Nephron progenitor cell (in vitro differentiated cells): ENCODE measurements around the gene KCNK3.

Source experiments
- DNase-seq: peaks from one replicate; pipeline ENCODE4 v3.0.0; 2021
- H3K27ac Mint-ChIP-seq: 2 replicates; pipeline ENCODE4 v1.8.0; 2021; ENCODE audit warnings: mild to moderate bottlenecking, moderate library complexity, mixed read lengths
- H3K27me3 Mint-ChIP-seq: 2 replicates; pipeline ENCODE4 v1.8.0; 2021; ENCODE audit warnings: mild to moderate bottlenecking, low read depth, mixed read lengths; ENCODE audit not compliant: poor library complexity
- H3K36me3 Mint-ChIP-seq: 2 replicates; pipeline ENCODE4 v1.8.0; 2021; ENCODE audit warnings: low read depth, mixed read lengths
- H3K4me1 Mint-ChIP-seq: 2 replicates; pipeline ENCODE4 v1.8.0; 2021; ENCODE audit warnings: mixed read lengths
- H3K4me3 Mint-ChIP-seq: 2 replicates; pipeline ENCODE4 v1.8.0; 2021; ENCODE audit warnings: mild to moderate bottlenecking, moderate library complexity, mixed read lengths
- H3K9me3 Mint-ChIP-seq: 2 replicates; pipeline ENCODE4 v1.8.0; 2021; ENCODE audit warnings: mild to moderate bottlenecking, moderate library complexity, mixed read lengths
- TF ChIP-seq, protein P1 (sequence below): fragments of 200-600 bp; sonication (generic); IDR thresholded peaks from 2 replicates; pipeline ENCODE4 v1.5.0; 2021; ENCODE audit warnings: antibody characterized with exemption

Gene KCNK3

DNA sequence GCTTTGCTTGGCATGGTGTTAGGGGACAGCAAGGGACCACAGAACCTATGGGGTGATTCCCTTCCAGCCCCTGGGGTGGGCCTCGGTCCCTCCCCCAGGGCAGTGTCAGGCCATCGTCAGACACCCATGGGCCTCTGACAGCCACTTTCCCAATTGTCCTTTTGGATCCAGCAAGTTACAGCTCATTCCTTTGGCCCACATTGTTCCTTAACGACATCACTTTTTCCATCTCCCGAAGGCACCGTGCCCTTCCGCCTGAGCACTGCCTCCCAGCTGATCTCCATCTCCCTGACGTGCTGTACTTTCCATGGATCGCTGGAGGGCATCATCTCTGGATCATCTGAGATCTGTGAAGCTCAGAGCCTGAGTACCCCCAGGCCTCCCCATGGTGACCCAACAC lies 10.4 kb upstream of the KCNK3 start:
- Mint-ChIP-seq H3K4me1 (peaks cover 27% of the 10 kb centered on the region), H3K4me3 (no peak overlapping the region), H3K36me3 (no peaks in the 10 kb centered on the region), H3K27me3 (peaks cover 14% of the 10 kb centered on the region), H3K9me3 (peaks cover 13% of the 10 kb centered on the region), H3K27ac (no peak overlapping the region)
- no peak for DNase-seq
- TF ChIP-seq, protein P1, sequence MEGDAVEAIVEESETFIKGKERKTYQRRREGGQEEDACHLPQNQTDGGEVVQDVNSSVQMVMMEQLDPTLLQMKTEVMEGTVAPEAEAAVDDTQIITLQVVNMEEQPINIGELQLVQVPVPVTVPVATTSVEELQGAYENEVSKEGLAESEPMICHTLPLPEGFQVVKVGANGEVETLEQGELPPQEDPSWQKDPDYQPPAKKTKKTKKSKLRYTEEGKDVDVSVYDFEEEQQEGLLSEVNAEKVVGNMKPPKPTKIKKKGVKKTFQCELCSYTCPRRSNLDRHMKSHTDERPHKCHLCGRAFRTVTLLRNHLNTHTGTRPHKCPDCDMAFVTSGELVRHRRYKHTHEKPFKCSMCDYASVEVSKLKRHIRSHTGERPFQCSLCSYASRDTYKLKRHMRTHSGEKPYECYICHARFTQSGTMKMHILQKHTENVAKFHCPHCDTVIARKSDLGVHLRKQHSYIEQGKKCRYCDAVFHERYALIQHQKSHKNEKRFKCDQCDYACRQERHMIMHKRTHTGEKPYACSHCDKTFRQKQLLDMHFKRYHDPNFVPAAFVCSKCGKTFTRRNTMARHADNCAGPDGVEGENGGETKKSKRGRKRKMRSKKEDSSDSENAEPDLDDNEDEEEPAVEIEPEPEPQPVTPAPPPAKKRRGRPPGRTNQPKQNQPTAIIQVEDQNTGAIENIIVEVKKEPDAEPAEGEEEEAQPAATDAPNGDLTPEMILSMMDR: no peak

DNA sequence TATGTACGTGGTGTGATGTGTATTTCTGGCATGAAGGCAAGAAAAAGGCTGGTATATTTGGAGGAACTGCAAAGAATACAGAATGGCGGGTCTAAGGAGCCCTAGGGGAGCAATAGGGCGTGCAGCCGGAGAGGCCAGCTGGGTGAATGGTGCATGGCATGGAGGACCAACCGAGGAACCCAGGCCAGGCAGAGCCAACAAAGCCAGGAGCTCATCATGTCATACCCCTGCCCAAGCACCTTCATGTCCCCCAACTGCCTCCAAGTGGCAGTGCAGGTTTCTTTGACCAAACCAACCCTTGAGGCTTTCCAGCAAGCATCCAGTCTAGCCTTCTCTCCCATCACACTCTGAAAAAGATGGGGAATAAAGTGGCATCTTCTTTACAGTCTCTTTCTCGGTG lies 8.9 kb upstream of the KCNK3 start:
- TF ChIP-seq, protein P1: no peak
- Mint-ChIP-seq H3K4me3 (no peak overlapping the region), H3K27ac (no peak overlapping the region), H3K36me3 (no peaks in the 10 kb centered on the region), H3K4me1 (peaks cover 38% of the 10 kb centered on the region), H3K9me3 (peaks cover under 1% of the 10 kb centered on the region), H3K27me3 (peaks cover 13% of the 10 kb centered on the region)
- DNase-seq: no peak

DNA sequence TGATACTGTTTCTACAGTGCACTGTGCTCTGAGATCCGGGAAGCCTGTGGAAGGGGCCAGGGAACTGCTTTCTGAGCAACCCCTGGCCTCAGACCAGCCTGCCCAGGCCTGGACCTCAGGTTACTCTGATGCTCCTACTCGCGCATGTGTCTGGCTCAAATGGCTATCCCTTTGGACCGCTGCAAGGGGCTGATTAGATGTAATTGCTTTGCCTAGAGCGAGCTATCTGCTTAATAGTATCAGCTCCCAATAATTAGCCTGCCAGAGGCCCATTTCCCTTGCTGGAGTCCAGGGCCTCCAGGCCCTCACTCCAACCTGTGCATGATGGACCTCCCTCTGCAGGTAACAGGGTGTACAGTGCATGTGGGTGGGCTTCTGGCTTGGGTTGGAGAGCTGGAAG lies 7.2 kb upstream of the KCNK3 start:
- H3K36me3 Mint-ChIP-seq: no peaks in the 10 kb centered on the region
- no peak overlapping the region for H3K27ac Mint-ChIP-seq
- no peaks in the 10 kb centered on the region for H3K9me3 Mint-ChIP-seq
- TF ChIP-seq, protein P1: no peak
- DNase-seq: no peak
- H3K27me3 Mint-ChIP-seq: peaks cover 5% of the 10 kb centered on the region
- no peak overlapping the region for H3K4me3 Mint-ChIP-seq
- peaks cover 41% of the 10 kb centered on the region for H3K4me1 Mint-ChIP-seq

DNA sequence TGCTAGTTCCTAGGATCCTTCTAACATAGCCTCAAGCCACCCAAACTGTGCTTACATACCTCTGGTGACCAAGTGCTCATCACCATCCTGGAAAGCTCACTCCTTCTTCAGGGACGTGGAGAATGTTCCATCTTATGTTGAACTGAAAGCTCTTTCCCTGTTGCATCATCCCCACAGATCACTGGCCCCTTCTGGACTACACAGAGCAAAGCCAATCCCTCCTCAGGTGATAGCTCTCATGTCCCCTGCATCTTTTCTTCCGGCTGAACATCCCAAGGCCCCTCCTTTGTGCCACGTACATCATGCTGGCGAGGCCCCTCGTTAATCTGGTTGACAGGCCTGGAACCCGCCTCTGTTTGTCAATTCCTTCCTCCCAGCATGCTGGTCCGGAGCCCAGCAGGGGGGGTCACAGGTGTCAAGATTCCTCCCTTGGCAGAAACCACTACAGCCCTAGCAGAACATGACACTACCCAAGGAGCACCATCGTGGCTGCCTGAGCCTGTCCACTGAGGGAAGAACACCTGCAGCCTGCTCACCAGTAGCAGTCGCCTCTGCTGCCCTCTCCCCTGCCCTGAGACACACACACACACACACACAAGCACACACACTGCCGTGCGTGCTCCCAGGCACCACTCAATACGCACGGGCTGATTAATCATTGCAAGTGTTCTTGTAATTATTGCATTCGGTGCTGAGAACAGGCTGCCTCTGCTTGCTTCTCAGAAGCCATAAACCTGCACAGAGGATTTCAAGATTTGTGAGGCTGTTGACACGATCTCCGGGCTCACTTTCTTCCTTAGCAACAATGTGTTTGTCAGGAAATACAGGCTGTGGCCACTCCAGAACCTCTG lies 6.3 kb upstream of the KCNK3 start:
- H3K9me3 Mint-ChIP-seq: no peaks in the 10 kb centered on the region
- TF ChIP-seq, protein P1: no peak
- DNase-seq: peak; percentile 46
- H3K4me3 Mint-ChIP-seq: peak overlapping the region; percentile 59
- peaks cover 5% of the 10 kb centered on the region for H3K27me3 Mint-ChIP-seq
- H3K36me3 Mint-ChIP-seq: no peaks in the 10 kb centered on the region
- H3K27ac Mint-ChIP-seq: peak overlapping the region; percentile 24
- H3K4me1 Mint-ChIP-seq: peaks cover 45% of the 10 kb centered on the region

DNA sequence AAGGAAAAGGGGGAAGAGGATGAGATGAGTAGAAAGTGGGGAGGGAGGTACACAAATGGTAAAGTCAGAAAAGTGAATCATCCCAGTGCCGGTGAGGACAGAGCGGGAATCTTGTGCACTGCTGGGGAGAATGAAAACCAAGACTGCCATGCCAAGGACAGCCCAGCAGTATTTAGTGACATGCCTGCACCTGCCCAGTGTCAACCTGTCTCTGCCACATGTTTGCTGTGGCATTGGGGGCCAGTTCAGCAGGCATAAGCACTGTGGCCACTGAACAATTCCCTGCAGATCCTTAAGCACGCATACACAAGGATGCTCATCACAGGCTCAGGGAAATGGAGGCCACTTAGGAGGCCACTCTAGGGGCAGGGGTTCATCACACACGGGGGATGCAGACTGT lies 5.2 kb upstream of the KCNK3 start:
- H3K9me3 Mint-ChIP-seq: no peaks in the 10 kb centered on the region
- TF ChIP-seq, protein P1: no peak
- H3K27me3 Mint-ChIP-seq: peaks cover 5% of the 10 kb centered on the region
- DNase-seq: no peak
- H3K4me1 Mint-ChIP-seq: peaks cover 47% of the 10 kb centered on the region
- no peak overlapping the region for H3K4me3 Mint-ChIP-seq
- H3K27ac Mint-ChIP-seq: no peak overlapping the region
- no peaks in the 10 kb centered on the region for H3K36me3 Mint-ChIP-seq

DNA sequence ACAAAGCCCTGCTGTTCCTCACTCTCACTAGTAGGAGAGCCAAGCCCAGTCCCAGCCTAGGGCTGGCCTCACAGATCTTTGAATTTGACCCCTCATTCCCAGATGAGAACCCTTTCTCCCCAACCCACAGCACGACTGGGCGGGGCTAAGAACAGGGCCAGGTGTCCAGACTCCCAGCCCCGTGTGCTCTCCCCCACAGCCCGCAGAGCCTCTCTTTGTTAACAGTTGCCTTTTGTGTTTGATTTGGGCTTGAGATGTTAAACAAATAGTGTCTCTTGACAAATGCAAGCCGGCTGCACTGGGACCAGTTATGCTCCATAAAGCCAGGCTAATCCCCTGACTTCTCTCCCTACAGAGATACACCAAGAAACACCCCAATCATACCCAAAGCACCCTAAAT lies 4.7 kb upstream of the KCNK3 start:
- DNase-seq: no peak
- Mint-ChIP-seq H3K36me3 (no peaks in the 10 kb centered on the region), H3K27ac (no peak overlapping the region), H3K4me1 (peaks cover 45% of the 10 kb centered on the region), H3K9me3 (no peaks in the 10 kb centered on the region), H3K27me3 (peaks cover 6% of the 10 kb centered on the region), H3K4me3 (no peak overlapping the region)
- TF ChIP-seq, protein P1: no peak
